SK-N-SH treated with all-trans-retinoic acid at 6 μM for 48 hours (cell line): ENCODE measurements around the gene GABRG1.

ENCODE experiments used
- ATAC-seq: fragments of 200-7000 bp; cut with Tn5 transposase; 3 replicates; pipeline ENCODE4 v1.9.1; 2020; ENCODE audit warnings: mild to moderate bottlenecking, moderate library complexity
- ARNTL ChIP-seq: fragments of 450-650 bp; formaldehyde crosslinking; IDR thresholded peaks from 2 replicates; pipeline ENCODE4 v1.5.0; 2020; ENCODE audit warnings: low read depth, mild to moderate bottlenecking, moderate library complexity, borderline replicate concordance
- BACH2 ChIP-seq: fragments of 250-450 bp; sonication (Bioruptor Pico); IDR thresholded peaks from 2 replicates; pipeline ENCODE4 v1.9.0; 2021; ENCODE audit warnings: mild to moderate bottlenecking, borderline replicate concordance
- CSDC2 ChIP-seq: fragments of 250-450 bp; sonication (Bioruptor Pico); IDR thresholded peaks from 2 replicates; pipeline ENCODE4 v1.5.0; 2020; ENCODE audit warnings: mild to moderate bottlenecking, moderate library complexity
- ESRRG ChIP-seq: fragments of 250-450 bp; sonication (Bioruptor Pico); IDR thresholded peaks from 2 replicates; pipeline ENCODE4 v1.6.1; 2021; ENCODE audit warnings: mild to moderate bottlenecking
- GLIS3 ChIP-seq: fragments of 250-450 bp; sonication (Bioruptor Pico); IDR thresholded peaks from 2 replicates; pipeline ENCODE4 v1.5.0; 2020; ENCODE audit warnings: mild to moderate bottlenecking, moderate library complexity
- ISL1 ChIP-seq: fragments of 250-450 bp; sonication (Bioruptor Pico); IDR thresholded peaks from 2 replicates; pipeline ENCODE4 v2.1.2; 2022; ENCODE audit warnings: mild to moderate bottlenecking, moderate library complexity
- OSR1 ChIP-seq: fragments of 250-450 bp; sonication (Bioruptor Pico); IDR thresholded peaks from 2 replicates; pipeline ENCODE4 v1.8.0; 2022; ENCODE audit warnings: moderate library complexity, mild to moderate bottlenecking, inconsistent platforms
- PPARA ChIP-seq: fragments of 250-450 bp; sonication (Bioruptor Pico); IDR thresholded peaks from 2 replicates; pipeline ENCODE4 v1.5.0; 2020; ENCODE audit warnings: mild to moderate bottlenecking, borderline replicate concordance
- RARB ChIP-seq: fragments of 250-450 bp; sonication (Bioruptor Pico); IDR thresholded peaks from 2 replicates; pipeline ENCODE4 v1.8.0; 2021; ENCODE audit warnings: mild to moderate bottlenecking, moderate library complexity
- SNAI2 ChIP-seq: fragments of 250-450 bp; sonication (Bioruptor Pico); IDR thresholded peaks from 2 replicates; pipeline ENCODE4 v1.5.0; 2020; ENCODE audit warnings: mild to moderate bottlenecking, moderate library complexity
- TCF4 ChIP-seq: fragments of 250-450 bp; sonication (Bioruptor Pico); IDR thresholded peaks from 2 replicates; pipeline ENCODE4 v1.8.0; 2021; ENCODE audit warnings: mild to moderate bottlenecking, moderate library complexity, borderline replicate concordance
- TOX ChIP-seq: fragments of 250-450 bp; sonication (Bioruptor Pico); IDR thresholded peaks from 2 replicates; pipeline ENCODE4 v1.8.0; 2021; ENCODE audit warnings: mild to moderate bottlenecking, moderate library complexity, borderline replicate concordance
- ZC3H10 ChIP-seq: fragments of 250-450 bp; sonication (Bioruptor Pico); IDR thresholded peaks from 2 replicates; pipeline ENCODE4 v1.5.1; 2021; ENCODE audit warnings: mild to moderate bottlenecking, moderate library complexity
- ZFP30 ChIP-seq: fragments of 450-650 bp; formaldehyde crosslinking; IDR thresholded peaks from 2 replicates; pipeline ENCODE4 v1.5.0; 2022; ENCODE audit warnings: mild to moderate bottlenecking, moderate library complexity
- ZNF565 ChIP-seq: fragments of 450-650 bp; formaldehyde crosslinking; conservative IDR thresholded peaks from 2 replicates; pipeline ENCODE4 v1.5.0; 2020; ENCODE audit warnings: low read depth, mild to moderate bottlenecking, moderate library complexity
- ZNF70 ChIP-seq: fragments of 450-650 bp; formaldehyde crosslinking; IDR thresholded peaks from 2 replicates; pipeline ENCODE4 v1.5.0; 2020; ENCODE audit warnings: mild to moderate bottlenecking, moderate library complexity
- ZNF8 ChIP-seq: fragments of 450-650 bp; formaldehyde crosslinking; IDR thresholded peaks from 2 replicates; pipeline ENCODE4 v1.5.0; 2020; ENCODE audit warnings: mild to moderate bottlenecking, moderate library complexity
- TF ChIP-seq, protein P1 (sequence below): fragments of 250-450 bp; sonication (Bioruptor Pico); IDR thresholded peaks from 2 replicates; pipeline ENCODE4 v1.5.1; 2020; ENCODE audit warnings: low read depth, mild to moderate bottlenecking, moderate library complexity
- TF ChIP-seq, protein P2 (sequence below): fragments of 250-450 bp; sonication (Bioruptor Pico); IDR thresholded peaks from 2 replicates; pipeline ENCODE4 v1.5.0; 2020; ENCODE audit warnings: mild to moderate bottlenecking, moderate library complexity
- TF ChIP-seq, protein P3 (sequence below): fragments of 250-450 bp; sonication (Bioruptor Pico); IDR thresholded peaks from 2 replicates; pipeline ENCODE4 v1.5.1; 2021; ENCODE audit warnings: mild to moderate bottlenecking, moderate library complexity
- TF ChIP-seq, protein P4 (sequence below): fragments of 250-450 bp; sonication (Bioruptor Pico); IDR thresholded peaks from 2 replicates; pipeline ENCODE4 v1.8.0; 2021; ENCODE audit warnings: low read depth, mild to moderate bottlenecking, moderate library complexity, borderline replicate concordance
- TF ChIP-seq, protein P5 (sequence below): fragments of 250-450 bp; sonication (Bioruptor Pico); IDR thresholded peaks from 2 replicates; pipeline ENCODE4 v1.8.0; 2020; ENCODE audit warnings: mild to moderate bottlenecking, moderate library complexity, borderline replicate concordance

GABRG1 gene

DNA sequence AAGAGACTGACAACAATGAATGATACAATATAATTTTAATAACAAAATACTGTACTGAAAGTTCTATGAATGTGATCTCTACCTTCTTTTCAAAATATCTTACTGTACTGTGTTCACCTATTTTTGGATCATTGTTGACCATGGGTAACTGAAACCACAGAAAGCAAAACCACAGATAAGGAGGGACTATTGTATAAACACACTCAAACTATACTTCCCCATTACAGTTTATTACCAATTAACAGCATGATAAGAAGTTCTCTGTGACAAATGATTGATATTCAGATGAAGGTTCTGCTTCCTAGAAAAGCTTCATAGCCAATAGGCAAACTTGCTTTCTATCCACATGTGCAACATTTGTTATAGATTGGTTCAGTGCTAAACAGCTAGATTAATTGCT lies 50.1 kb downstream of the GABRG1 start:
- TF ChIP-seq SNAI2 = no peak
- TF ChIP-seq TCF4 (CRISPR knock-in tag) = no peak
- TF ChIP-seq CSDC2 (CRISPR knock-in tag) = no peak
- TF ChIP-seq ISL1 (CRISPR knock-in tag) = no peak
- TF ChIP-seq ZNF70 (CRISPR knock-in tag) = no peak
- TF ChIP-seq ESRRG = no peak
- TF ChIP-seq ZNF565 (CRISPR knock-in tag) = no peak
- no peak for TF ChIP-seq TOX (CRISPR knock-in tag)
- TF ChIP-seq RARB (CRISPR knock-in tag) = no peak
- TF ChIP-seq, protein P1, sequence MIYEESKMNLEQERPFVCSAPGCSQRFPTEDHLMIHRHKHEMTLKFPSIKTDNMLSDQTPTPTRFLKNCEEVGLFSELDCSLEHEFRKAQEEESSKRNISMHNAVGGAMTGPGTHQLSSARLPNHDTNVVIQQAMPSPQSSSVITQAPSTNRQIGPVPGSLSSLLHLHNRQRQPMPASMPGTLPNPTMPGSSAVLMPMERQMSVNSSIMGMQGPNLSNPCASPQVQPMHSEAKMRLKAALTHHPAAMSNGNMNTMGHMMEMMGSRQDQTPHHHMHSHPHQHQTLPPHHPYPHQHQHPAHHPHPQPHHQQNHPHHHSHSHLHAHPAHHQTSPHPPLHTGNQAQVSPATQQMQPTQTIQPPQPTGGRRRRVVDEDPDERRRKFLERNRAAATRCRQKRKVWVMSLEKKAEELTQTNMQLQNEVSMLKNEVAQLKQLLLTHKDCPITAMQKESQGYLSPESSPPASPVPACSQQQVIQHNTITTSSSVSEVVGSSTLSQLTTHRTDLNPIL (CRISPR knock-in tag) = no peak
- no peak for TF ChIP-seq GLIS3 (CRISPR knock-in tag)
- TF ChIP-seq ZNF8 (CRISPR knock-in tag) = no peak
- TF ChIP-seq, protein P2, sequence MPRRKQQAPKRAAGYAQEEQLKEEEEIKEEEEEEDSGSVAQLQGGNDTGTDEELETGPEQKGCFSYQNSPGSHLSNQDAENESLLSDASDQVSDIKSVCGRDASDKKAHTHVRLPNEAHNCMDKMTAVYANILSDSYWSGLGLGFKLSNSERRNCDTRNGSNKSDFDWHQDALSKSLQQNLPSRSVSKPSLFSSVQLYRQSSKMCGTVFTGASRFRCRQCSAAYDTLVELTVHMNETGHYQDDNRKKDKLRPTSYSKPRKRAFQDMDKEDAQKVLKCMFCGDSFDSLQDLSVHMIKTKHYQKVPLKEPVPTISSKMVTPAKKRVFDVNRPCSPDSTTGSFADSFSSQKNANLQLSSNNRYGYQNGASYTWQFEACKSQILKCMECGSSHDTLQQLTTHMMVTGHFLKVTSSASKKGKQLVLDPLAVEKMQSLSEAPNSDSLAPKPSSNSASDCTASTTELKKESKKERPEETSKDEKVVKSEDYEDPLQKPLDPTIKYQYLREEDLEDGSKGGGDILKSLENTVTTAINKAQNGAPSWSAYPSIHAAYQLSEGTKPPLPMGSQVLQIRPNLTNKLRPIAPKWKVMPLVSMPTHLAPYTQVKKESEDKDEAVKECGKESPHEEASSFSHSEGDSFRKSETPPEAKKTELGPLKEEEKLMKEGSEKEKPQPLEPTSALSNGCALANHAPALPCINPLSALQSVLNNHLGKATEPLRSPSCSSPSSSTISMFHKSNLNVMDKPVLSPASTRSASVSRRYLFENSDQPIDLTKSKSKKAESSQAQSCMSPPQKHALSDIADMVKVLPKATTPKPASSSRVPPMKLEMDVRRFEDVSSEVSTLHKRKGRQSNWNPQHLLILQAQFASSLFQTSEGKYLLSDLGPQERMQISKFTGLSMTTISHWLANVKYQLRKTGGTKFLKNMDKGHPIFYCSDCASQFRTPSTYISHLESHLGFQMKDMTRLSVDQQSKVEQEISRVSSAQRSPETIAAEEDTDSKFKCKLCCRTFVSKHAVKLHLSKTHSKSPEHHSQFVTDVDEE (CRISPR knock-in tag) = no peak
- TF ChIP-seq, protein P3, sequence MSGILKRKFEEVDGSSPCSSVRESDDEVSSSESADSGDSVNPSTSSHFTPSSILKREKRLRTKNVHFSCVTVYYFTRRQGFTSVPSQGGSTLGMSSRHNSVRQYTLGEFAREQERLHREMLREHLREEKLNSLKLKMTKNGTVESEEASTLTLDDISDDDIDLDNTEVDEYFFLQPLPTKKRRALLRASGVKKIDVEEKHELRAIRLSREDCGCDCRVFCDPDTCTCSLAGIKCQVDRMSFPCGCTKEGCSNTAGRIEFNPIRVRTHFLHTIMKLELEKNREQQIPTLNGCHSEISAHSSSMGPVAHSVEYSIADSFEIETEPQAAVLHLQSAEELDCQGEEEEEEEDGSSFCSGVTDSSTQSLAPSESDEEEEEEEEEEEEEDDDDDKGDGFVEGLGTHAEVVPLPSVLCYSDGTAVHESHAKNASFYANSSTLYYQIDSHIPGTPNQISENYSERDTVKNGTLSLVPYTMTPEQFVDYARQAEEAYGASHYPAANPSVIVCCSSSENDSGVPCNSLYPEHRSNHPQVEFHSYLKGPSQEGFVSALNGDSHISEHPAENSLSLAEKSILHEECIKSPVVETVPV (CRISPR knock-in tag) = no peak
- no peak for TF ChIP-seq ZC3H10 (CRISPR knock-in tag)
- no peak for TF ChIP-seq PPARA (CRISPR knock-in tag)
- no peak for TF ChIP-seq OSR1 (CRISPR knock-in tag)
- TF ChIP-seq, protein P4, sequence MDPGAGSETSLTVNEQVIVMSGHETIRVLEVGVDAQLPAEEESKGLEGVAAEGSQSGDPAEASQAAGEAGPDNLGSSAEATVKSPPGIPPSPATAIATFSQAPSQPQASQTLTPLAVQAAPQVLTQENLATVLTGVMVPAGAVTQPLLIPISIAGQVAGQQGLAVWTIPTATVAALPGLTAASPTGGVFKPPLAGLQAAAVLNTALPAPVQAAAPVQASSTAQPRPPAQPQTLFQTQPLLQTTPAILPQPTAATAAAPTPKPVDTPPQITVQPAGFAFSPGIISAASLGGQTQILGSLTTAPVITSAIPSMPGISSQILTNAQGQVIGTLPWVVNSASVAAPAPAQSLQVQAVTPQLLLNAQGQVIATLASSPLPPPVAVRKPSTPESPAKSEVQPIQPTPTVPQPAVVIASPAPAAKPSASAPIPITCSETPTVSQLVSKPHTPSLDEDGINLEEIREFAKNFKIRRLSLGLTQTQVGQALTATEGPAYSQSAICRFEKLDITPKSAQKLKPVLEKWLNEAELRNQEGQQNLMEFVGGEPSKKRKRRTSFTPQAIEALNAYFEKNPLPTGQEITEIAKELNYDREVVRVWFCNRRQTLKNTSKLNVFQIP (CRISPR knock-in tag) = no peak
- TF ChIP-seq BACH2 (CRISPR knock-in tag) = no peak
- no peak for TF ChIP-seq ZFP30 (CRISPR knock-in tag)
- no peak for ATAC-seq

DNA sequence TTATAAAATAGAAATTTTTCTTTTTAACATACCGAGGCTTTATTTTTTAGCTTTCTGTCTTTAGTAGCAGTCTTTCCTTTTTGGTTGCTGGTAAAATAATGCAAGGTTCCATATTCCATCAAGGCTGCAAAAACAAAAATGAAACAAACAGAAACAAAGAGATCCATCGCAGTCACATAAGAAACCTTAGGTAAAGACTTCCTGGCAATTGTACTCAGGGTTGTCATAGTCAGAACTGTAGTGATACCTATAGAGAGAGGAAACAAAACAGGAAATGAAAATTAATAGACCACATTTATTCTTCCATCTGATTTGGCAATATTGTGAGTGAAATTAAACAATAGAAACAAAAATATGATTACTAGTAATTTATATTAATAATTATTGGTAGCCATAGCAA lies 72.5 kb downstream of the GABRG1 start:
- ATAC-seq = no peak
- TF ChIP-seq TOX (CRISPR knock-in tag) (no peak), ZNF8 (CRISPR knock-in tag) (no peak), CSDC2 (CRISPR knock-in tag) (no peak), ZFP30 (CRISPR knock-in tag) (no peak), ARNTL (CRISPR knock-in tag) (no peak), ZC3H10 (CRISPR knock-in tag) (no peak), ZNF70 (CRISPR knock-in tag) (no peak), ESRRG (no peak), ZNF565 (CRISPR knock-in tag) (no peak), BACH2 (CRISPR knock-in tag) (no peak), GLIS3 (CRISPR knock-in tag) (no peak), ISL1 (CRISPR knock-in tag) (no peak), RARB (CRISPR knock-in tag) (no peak)
- TF ChIP-seq, protein P5, sequence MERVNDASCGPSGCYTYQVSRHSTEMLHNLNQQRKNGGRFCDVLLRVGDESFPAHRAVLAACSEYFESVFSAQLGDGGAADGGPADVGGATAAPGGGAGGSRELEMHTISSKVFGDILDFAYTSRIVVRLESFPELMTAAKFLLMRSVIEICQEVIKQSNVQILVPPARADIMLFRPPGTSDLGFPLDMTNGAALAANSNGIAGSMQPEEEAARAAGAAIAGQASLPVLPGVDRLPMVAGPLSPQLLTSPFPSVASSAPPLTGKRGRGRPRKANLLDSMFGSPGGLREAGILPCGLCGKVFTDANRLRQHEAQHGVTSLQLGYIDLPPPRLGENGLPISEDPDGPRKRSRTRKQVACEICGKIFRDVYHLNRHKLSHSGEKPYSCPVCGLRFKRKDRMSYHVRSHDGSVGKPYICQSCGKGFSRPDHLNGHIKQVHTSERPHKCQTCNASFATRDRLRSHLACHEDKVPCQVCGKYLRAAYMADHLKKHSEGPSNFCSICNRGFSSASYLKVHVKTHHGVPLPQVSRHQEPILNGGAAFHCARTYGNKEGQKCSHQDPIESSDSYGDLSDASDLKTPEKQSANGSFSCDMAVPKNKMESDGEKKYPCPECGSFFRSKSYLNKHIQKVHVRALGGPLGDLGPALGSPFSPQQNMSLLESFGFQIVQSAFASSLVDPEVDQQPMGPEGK (CRISPR knock-in tag) = no peak
- TF ChIP-seq, protein P4 (CRISPR knock-in tag) = no peak
- TF ChIP-seq, protein P3 (CRISPR knock-in tag) = no peak
- TF ChIP-seq, protein P2 (CRISPR knock-in tag) = no peak
